ENCODE data around the gene CYYR1.

DNA sequence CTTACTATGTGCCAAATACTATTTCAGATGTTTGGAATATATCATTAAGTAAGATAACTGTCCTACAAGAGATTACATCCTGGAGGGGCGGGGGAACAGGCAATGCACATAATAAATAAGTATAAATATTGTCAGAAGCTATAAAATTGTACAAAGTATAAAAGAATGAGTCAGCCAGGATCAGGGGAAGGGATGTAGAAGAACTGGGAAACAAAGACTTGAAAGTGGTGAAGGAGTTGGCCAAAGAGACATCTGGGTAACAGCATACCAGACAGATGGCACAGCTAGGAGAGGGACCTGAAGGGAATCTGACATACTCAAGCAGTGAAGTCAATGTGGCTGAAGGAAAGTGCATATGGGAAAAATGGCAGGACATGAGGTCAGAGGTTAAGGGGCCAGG, 53.9 kb downstream of the CYYR1 start:
- TF ChIP-seq, protein P1, sequence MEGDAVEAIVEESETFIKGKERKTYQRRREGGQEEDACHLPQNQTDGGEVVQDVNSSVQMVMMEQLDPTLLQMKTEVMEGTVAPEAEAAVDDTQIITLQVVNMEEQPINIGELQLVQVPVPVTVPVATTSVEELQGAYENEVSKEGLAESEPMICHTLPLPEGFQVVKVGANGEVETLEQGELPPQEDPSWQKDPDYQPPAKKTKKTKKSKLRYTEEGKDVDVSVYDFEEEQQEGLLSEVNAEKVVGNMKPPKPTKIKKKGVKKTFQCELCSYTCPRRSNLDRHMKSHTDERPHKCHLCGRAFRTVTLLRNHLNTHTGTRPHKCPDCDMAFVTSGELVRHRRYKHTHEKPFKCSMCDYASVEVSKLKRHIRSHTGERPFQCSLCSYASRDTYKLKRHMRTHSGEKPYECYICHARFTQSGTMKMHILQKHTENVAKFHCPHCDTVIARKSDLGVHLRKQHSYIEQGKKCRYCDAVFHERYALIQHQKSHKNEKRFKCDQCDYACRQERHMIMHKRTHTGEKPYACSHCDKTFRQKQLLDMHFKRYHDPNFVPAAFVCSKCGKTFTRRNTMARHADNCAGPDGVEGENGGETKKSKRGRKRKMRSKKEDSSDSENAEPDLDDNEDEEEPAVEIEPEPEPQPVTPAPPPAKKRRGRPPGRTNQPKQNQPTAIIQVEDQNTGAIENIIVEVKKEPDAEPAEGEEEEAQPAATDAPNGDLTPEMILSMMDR (conservative IDR thresholded peaks at IDR 0.05 in 1 of 2, IDR thresholded peaks at IDR 0.05 in 1 of 2; ENCODE audit: extremely low read depth in 1 of 2, insufficient read depth in 1 of 2, low read depth in 1 of 2, low read length in 2 of 2): no peak
- no peak for TF ChIP-seq EZH2 (IDR thresholded peaks at IDR 0.05; ENCODE audit: borderline replicate concordance, low read length)
